ENCODE results near the gene TRAF3IP3. TPM values are rescaled to one million over a fixed set of nuclear protein-coding genes. Genes with fewer than 3 reads are reported as not detected.

Gene TRAF3IP3
- not detected in 2 replicates for total RNA-seq
- not detected in 2 replicates for polyA plus RNA-seq
- not detected in 2 replicates for polyA plus RNA-seq (2012)
- polyA minus RNA-seq (ENCODE audit: low replicate concordance), result not detected in 2 replicates

- H4K20me1 ChIP-seq (ENCODE audit: control insufficient read depth, extremely low read depth, insufficient read depth, low read length), result no peaks in the 10 kb centered on the region
- peaks cover 8% of the 10 kb centered on the region for H3K27me3 ChIP-seq (ENCODE audit: control insufficient read depth, insufficient read depth, low read length)
- TF ChIP-seq CTCF (conservative IDR thresholded peaks at IDR 0.05 in 1 of 2, IDR thresholded peaks at IDR 0.05 in 1 of 2; ENCODE audit: low read depth in 1 of 2, low read length in 2 of 2), result no peak
- no peak within 1 kb of the TSS for H3K4me3 ChIP-seq (replicated peaks in 1 of 4; ENCODE audit: control extremely low read depth in 1 of 4, insufficient read depth in 1 of 4, low read depth in 3 of 4, low read length in 4 of 4)
- no peak within 1 kb of the TSS for H2AFZ ChIP-seq (ENCODE audit: low read length)
- no peak within 1 kb of the TSS for H3K9ac ChIP-seq (ENCODE audit: insufficient read depth, low read length)
- no peaks in the 10 kb centered on the region for H3K36me3 ChIP-seq (ENCODE audit: control insufficient read depth, insufficient read depth, low read length)
- H3K4me1 ChIP-seq (ENCODE audit: control insufficient read depth, extremely low read depth, insufficient read depth, low read length), result no peaks in the 10 kb centered on the region
- no peaks in the 10 kb centered on the region for H3K9me3 ChIP-seq (ENCODE audit: control insufficient read depth, insufficient read depth, low read depth, low read length)
- no peak within 1 kb of the TSS for H3K27ac ChIP-seq (ENCODE audit: insufficient read depth, low read length)
- H3K4me2 ChIP-seq (ENCODE audit: extremely low read depth, insufficient read depth, low read length), result no peak within 1 kb of the TSS
- DNase-seq (ENCODE audit: low read depth in 2 of 2), result no peak
- no peaks in the 10 kb centered on the region for H3K79me2 ChIP-seq (ENCODE audit: control insufficient read depth, insufficient read depth, low read length)
Observed at GRCh38 chr1:209755926-209756614, at the start of gene TRAF3IP3. Gene TRAF3IP3 (plus strand): TSS chr1:209756053. CDS start chr1:209760040, 3,987 bp downstream.

- TF ChIP-seq EZH2 (IDR thresholded peaks at IDR 0.05; ENCODE audit: low read length, missing control alignments) (no peak), CTCF (conservative IDR thresholded peaks at IDR 0.05 in 1 of 2, IDR thresholded peaks at IDR 0.05 in 1 of 2; ENCODE audit: low read depth in 1 of 2, low read length in 2 of 2) (no peak)
- H3K4me2 ChIP-seq (ENCODE audit: extremely low read depth, insufficient read depth, low read length), result no peak overlapping the region
- H4K20me1 ChIP-seq (ENCODE audit: control insufficient read depth, extremely low read depth, insufficient read depth, low read length), result no peaks in the 10 kb centered on the region
- H3K9me3 ChIP-seq (ENCODE audit: control insufficient read depth, insufficient read depth, low read depth, low read length), result no peaks in the 10 kb centered on the region
- H3K27ac ChIP-seq (ENCODE audit: insufficient read depth, low read length), result no peak overlapping the region
- H3K27me3 ChIP-seq (ENCODE audit: control insufficient read depth, insufficient read depth, low read length), result no peaks in the 10 kb centered on the region
- H3K9ac ChIP-seq (ENCODE audit: insufficient read depth, low read length), result no peak overlapping the region
- H3K4me3 ChIP-seq (replicated peaks in 1 of 4; ENCODE audit: control extremely low read depth in 1 of 4, insufficient read depth in 1 of 4, low read depth in 3 of 4, low read length in 4 of 4), result peak overlapping the region in 1 of 4 experiments; percentile 71
- no peaks in the 10 kb centered on the region for H3K36me3 ChIP-seq (ENCODE audit: control insufficient read depth, insufficient read depth, low read length)
- H3K4me1 ChIP-seq (ENCODE audit: control insufficient read depth, extremely low read depth, insufficient read depth, low read length), result peaks cover 6% of the 10 kb centered on the region
- H2AFZ ChIP-seq (ENCODE audit: low read length), result no peak overlapping the region
- H3K79me2 ChIP-seq (ENCODE audit: control insufficient read depth, insufficient read depth, low read length), result no peaks in the 10 kb centered on the region
- DNase-seq (ENCODE audit: low read depth in 2 of 2), result no peak
Observed at GRCh38 chr1:209706622-209707021, 49.2 kb upstream of the TRAF3IP3 start.

GRCh38 chr1:209707308-209707707 lies 48.5 kb upstream of the TRAF3IP3 start:
- Histone ChIP-seq H3K4me3 (replicated peaks in 1 of 4; ENCODE audit: control extremely low read depth in 1 of 4, insufficient read depth in 1 of 4, low read depth in 3 of 4, low read length in 4 of 4) (peak overlapping the region in 1 of 4 experiments; percentile 22), H3K4me2 (ENCODE audit: extremely low read depth, insufficient read depth, low read length) (no peak overlapping the region), H3K27me3 (ENCODE audit: control insufficient read depth, insufficient read depth, low read length) (no peaks in the 10 kb centered on the region), H3K9me3 (ENCODE audit: control insufficient read depth, insufficient read depth, low read depth, low read length) (no peaks in the 10 kb centered on the region), H4K20me1 (ENCODE audit: control insufficient read depth, extremely low read depth, insufficient read depth, low read length) (no peaks in the 10 kb centered on the region), H3K36me3 (ENCODE audit: control insufficient read depth, insufficient read depth, low read length) (no peaks in the 10 kb centered on the region), H3K4me1 (ENCODE audit: control insufficient read depth, extremely low read depth, insufficient read depth, low read length) (peaks cover 6% of the 10 kb centered on the region), H3K27ac (ENCODE audit: insufficient read depth, low read length) (no peak overlapping the region), H3K79me2 (ENCODE audit: control insufficient read depth, insufficient read depth, low read length) (no peaks in the 10 kb centered on the region), H2AFZ (ENCODE audit: low read length) (no peak overlapping the region), H3K9ac (ENCODE audit: insufficient read depth, low read length) (no peak overlapping the region)
- peak in 1 of 2 donors; percentile 31 for DNase-seq (ENCODE audit: low read depth in 2 of 2)
- no peak for TF ChIP-seq EZH2 (IDR thresholded peaks at IDR 0.05; ENCODE audit: low read length, missing control alignments)
- no peak for TF ChIP-seq CTCF (conservative IDR thresholded peaks at IDR 0.05 in 1 of 2, IDR thresholded peaks at IDR 0.05 in 1 of 2; ENCODE audit: low read depth in 1 of 2, low read length in 2 of 2)

All from fibroblast of lung (primary cell).